K562 (cell line): ENCODE data around the gene MB21D2. TPM values are rescaled to one million over a fixed set of nuclear protein-coding genes. Genes with fewer than 3 reads are reported as not detected.

Experiments
- ATAC-seq: fragments of 200-7000 bp; cut with Tn5 transposase; 3 replicates; pipeline ENCODE4 v1.9.1; 2020; ENCODE audit warnings: moderate library complexity
- BruUV-seq: library from RNA; stranded (reverse); fragments of 400-500 nt; replicated peaks from 2 replicates; lab custom pipeline; 2021; lab: Mats Ljungman, UMichigan
- CTCF ChIA-PET: fragments of 300-600 bp; formaldehyde crosslinking; extraction: SDS; loops from one replicate; lab custom pipeline; 2021; ENCODE audit warnings: low intra/inter-chr PET ratio; lab: Yijun Ruan, JAX
- POLR2A ChIA-PET: fragments of 300-600, 350-650 bp; sonication (Branson Sonifier 250); formaldehyde crosslinking; extraction: SDS; loops from one replicate; lab custom pipeline; 2021; ENCODE audit warnings: antibody characterized with exemption, inconsistent platforms; lab: Yijun Ruan, JAX
- DNase-seq, 4 experiments: peaks; one replicate each; pipeline versions ENCODE4 v3.0.0 to v3.0.0-alpha.2; 2011 to 2018; ENCODE audit warnings: low spot score in 3 of 4, mixed read lengths in 3 of 4; ENCODE audit errors: extremely low read depth in 1 of 4
- FAIRE-seq: peaks from 2 replicates; lab custom pipeline; 2011; peaks lifted over from hg19 to GRCh38; lab: Jason Lieb, UNC
- H2AFZ ChIP-seq: 2 replicates; pipeline ENCODE4 v1.6.0; 2011; ENCODE audit warnings: low read depth, low read length, control low read depth, inconsistent platforms
- H3K27ac ChIP-seq: fragments of 200-600 bp; 3 replicates; pipeline ENCODE4 v1.8.0; 2011; ENCODE audit warnings: low read depth, mild to moderate bottlenecking, control low read depth, inconsistent platforms, low read length, moderate library complexity, mixed read lengths; ENCODE audit errors: extremely low read depth
- H3K27me3 ChIP-seq, 2 experiments: fragments of 300-600 bp in 1 of 2; 2 replicates in 1 of 2; 3 replicates in 1 of 2; pipeline versions ENCODE4 v1.6.0 to v1.8.0; 2011; ENCODE audit warnings: inconsistent platforms in 2 of 2, low read length in 2 of 2, mild to moderate bottlenecking in 1 of 2, mixed read lengths in 1 of 2, moderate library complexity in 1 of 2; ENCODE audit not compliant: control insufficient read depth in 2 of 2, insufficient read depth in 2 of 2
- H3K36me3 ChIP-seq: fragments of 300-600 bp; 3 replicates; pipeline ENCODE4 v1.8.0; 2011; ENCODE audit warnings: mild to moderate bottlenecking, low read length, inconsistent platforms; ENCODE audit not compliant: control insufficient read depth, insufficient read depth
- H3K4me1 ChIP-seq, 2 experiments: fragments of 200-600 bp in 1 of 2; replicated peaks in 1 of 2; 2 replicates in 1 of 2; 3 replicates in 1 of 2; pipeline versions ENCODE4 v1.5.1 to v1.8.0; 2011; ENCODE audit warnings: inconsistent platforms in 2 of 2, low read length in 2 of 2, mild to moderate bottlenecking in 1 of 2, mixed read lengths in 1 of 2, moderate library complexity in 1 of 2; ENCODE audit not compliant: control insufficient read depth in 2 of 2, insufficient read depth in 2 of 2
- H3K4me2 ChIP-seq: 2 replicates; pipeline ENCODE4 v1.6.1; 2011; ENCODE audit warnings: low read length, control low read depth, inconsistent platforms, mixed read lengths; ENCODE audit not compliant: insufficient read depth
- H3K4me3 ChIP-seq: fragments of 200-600 bp; sonication (generic), shearing (Covaris generic); 2 replicates; pipeline ENCODE4 v1.5.1; 2016; ENCODE audit warnings: control low read depth, inconsistent platforms
- H3K79me2 ChIP-seq: fragments of 200-600 bp; 3 replicates; pipeline ENCODE4 v1.8.0; 2011; ENCODE audit warnings: low read length, inconsistent platforms; ENCODE audit not compliant: control insufficient read depth, insufficient read depth
- H3K9ac ChIP-seq, 2 experiments: 2 replicates each; pipeline versions ENCODE4 v1.6.0 to v1.6.1; 2011; ENCODE audit warnings: low read depth in 2 of 2, low read length in 2 of 2, control low read depth in 1 of 2, inconsistent platforms in 1 of 2, mild to moderate bottlenecking in 1 of 2, mixed read lengths in 1 of 2; ENCODE audit not compliant: insufficient read depth in 1 of 2
- H3K9me1 ChIP-seq: one replicate; pipeline ENCODE4 v1.6.0; 2011; ENCODE audit warnings: inconsistent platforms, mild to moderate bottlenecking, low read length, moderate library complexity; ENCODE audit not compliant: control insufficient read depth, insufficient read depth
- H3K9me3 ChIP-seq: replicated peaks from 2 replicates; pipeline ENCODE4 v1.5.1; 2011; ENCODE audit warnings: low read depth, low read length, inconsistent platforms; ENCODE audit not compliant: control insufficient read depth, insufficient read depth
- H4K20me1 ChIP-seq: replicated peaks from 2 replicates; pipeline ENCODE4 v1.6.1; 2011; ENCODE audit warnings: low read length, inconsistent platforms, mixed read lengths; ENCODE audit not compliant: control insufficient read depth, insufficient read depth
- ARID3A ChIP-seq: IDR thresholded peaks from 2 replicates; pipeline ENCODE4 v1.6.1; 2012; ENCODE audit warnings: low read depth, low read length, improper control_type of control experiment, borderline replicate concordance
- CREBBP ChIP-seq: IDR thresholded peaks from one replicate; pipeline ENCODE4 v1.6.1; 2012; ENCODE audit warnings: low read depth, mild to moderate bottlenecking, control low read depth, inconsistent platforms, low read length
- ESRRB ChIP-seq: fragments of 250-450 bp; sonication (Bioruptor Pico); IDR thresholded peaks from 2 replicates; pipeline ENCODE4 v1.5.0; 2020; ENCODE audit warnings: mild to moderate bottlenecking, moderate library complexity, borderline replicate concordance
- L3MBTL2 ChIP-seq: fragments of 450-650 bp; IDR thresholded peaks from 2 replicates; pipeline ENCODE4 v1.6.1; 2016; ENCODE audit warnings: mild to moderate bottlenecking, moderate library complexity
- TBP ChIP-seq: optimal IDR thresholded peaks from 2 replicates; pipeline ENCODE3; 2011; ENCODE audit warnings: low read depth, low read length, improper control_type of control experiment
- TCF3 ChIP-seq: sonication (generic); formaldehyde crosslinking; IDR thresholded peaks from 2 replicates; pipeline ENCODE4 v1.4.0; 2020; ENCODE audit warnings: mild to moderate bottlenecking, missing genetic modification reagents
- ZFPM2 ChIP-seq: fragments of 250-450 bp; sonication (Bioruptor Pico); IDR thresholded peaks from 2 replicates; pipeline ENCODE4 v1.5.1; 2022; ENCODE audit warnings: mild to moderate bottlenecking
- in situ Hi-C: fragments of 300-500 bp; cut with MboI; formaldehyde crosslinking; loops from 4 replicates; pipeline ENCODE4 v1.15.0; 2018; ENCODE audit warnings: inconsistent platforms, mixed read lengths
- intact Hi-C: fragments of 100-400 bp; cut with micrococcal nuclease; formaldehyde crosslinking; loops from 2 replicates; pipeline ENCODE4 v1.14.2; 2022
- polyA plus RNA-seq, 8 experiments: library from polyadenylated mRNA; depleted of rRNA in 4 of 8; stranded (reverse) in 5 of 8; unstranded in 3 of 8; fragments of >200 nt; fragmentation: Nextera tagmentation in 2 of 8; fragmentation: Illumina TruSeq in 1 of 8; extraction: Ambion mirVana in 2 of 8; extraction: Trizol in 1 of 8; gene quantifications; 2 replicates each; pipeline versions ENCODE4 v1.2.1 to v1.2.3, GENCODE V29; 2011 to 2014; ENCODE audit warnings: inconsistent platforms in 1 of 8, missing spikeins in 1 of 8
- total RNA-seq, 7 experiments: library from RNA; depleted of rRNA in 6 of 7; stranded (reverse); fragments of >200 nt in 6 of 7; fragmentation: Illumina TruSeq in 2 of 7; extraction: Trizol in 2 of 7; gene quantifications; 2 replicates each; pipeline versions ENCODE4 v1.2.1 to v1.2.3, GENCODE V29; 2011 to 2021; ENCODE audit warnings: low replicate concordance in 1 of 7

The MB21D2 gene
- total and polyA plus RNA-seq, 9 of the 15 experiments (the other 6 are each of a cell fraction or from before 2014, with no cell fraction given): 0.01 TPM; not detected in 8

- ChIA-PET POLR2A (interaction anchor here (0.6 kb wide), 1 partner anchor 1301 kb away, joined by 3 read pairs; no protein-coding TSS in a partner anchor), CTCF (no interaction called here)
- peaks cover 8 to 22% of the 10 kb centered on the region in 2 experiments; a peak in 4 of 5 replicates for H3K27me3 ChIP-seq
- BruUV-seq: no TSS peak
- no peak overlapping the region for H2AFZ ChIP-seq
- H3K79me2 ChIP-seq: no peaks in the 10 kb centered on the region
- peaks cover 0 to 3% of the 10 kb centered on the region in 2 experiments; a peak in 2 of 5 replicates for H3K4me1 ChIP-seq
- no peak overlapping the region for H3K4me2 ChIP-seq
- intact Hi-C loops: no loop called here
- no peaks in the 10 kb centered on the region for H3K36me3 ChIP-seq
- H3K4me3 ChIP-seq: no peak overlapping the region
- TF ChIP-seq CREBBP (no peak), ARID3A (no peak), L3MBTL2 (no peak), TBP (no peak), TCF3 (no peak), ESRRB (CRISPR knock-in tag) (no peak), ZFPM2 (CRISPR knock-in tag) (no peak)
- TF ChIP-seq, all 486 proteins: peak for 0
- H3K9me3 ChIP-seq: no peaks in the 10 kb centered on the region
- no peak overlapping the region for H3K27ac ChIP-seq
- no peaks in the 10 kb centered on the region for H3K9me1 ChIP-seq
- H4K20me1 ChIP-seq: no peaks in the 10 kb centered on the region
- H3K9ac ChIP-seq: no peak overlapping the region
- no peak for FAIRE-seq
- ATAC-seq: no peak
- in situ Hi-C loops: no loop called here
- DNase-seq: no peak
These were observed 4.1 kb upstream of the MB21D2 start for GRCh38 chr3:192921793-192922192.
